Measurements from ENCODE around the gene RPSA.

- TF ChIP-seq EP300 (IDR thresholded peaks at IDR 0.05) (peak in 1 of 2 donors; percentile 86), POLR2A (IDR thresholded peaks at IDR 0.05) (peak; percentile 69 to 85)
These were observed 22.4 kb upstream of the RPSA start for GRCh38 chr3:39383881-39384664.
